Stimulated activated naive CD8-positive, alpha-beta T cell treated with anti-CD3 and anti-CD28 coated beads, Interleukin-15, Interleukin-2, amounts not matched to agents 100 U/mL and 50 U/mL, for 24 hours (primary cell): ENCODE data around the gene MYLK.

ENCODE experiments used
- ATAC-seq: fragments of 150-1000 bp; cut with Tn5 transposase; one replicate; pipeline ENCODE4 v1.10.0; 2021
- DNase-seq: peaks from one replicate; pipeline ENCODE4 v3.0.0; 2021

Gene MYLK

GRCh38 chr3:123791898-123792297 lies 92.2 kb downstream of the MYLK start:
- DNase-seq (no peak), ATAC-seq (no peak)

DNA sequence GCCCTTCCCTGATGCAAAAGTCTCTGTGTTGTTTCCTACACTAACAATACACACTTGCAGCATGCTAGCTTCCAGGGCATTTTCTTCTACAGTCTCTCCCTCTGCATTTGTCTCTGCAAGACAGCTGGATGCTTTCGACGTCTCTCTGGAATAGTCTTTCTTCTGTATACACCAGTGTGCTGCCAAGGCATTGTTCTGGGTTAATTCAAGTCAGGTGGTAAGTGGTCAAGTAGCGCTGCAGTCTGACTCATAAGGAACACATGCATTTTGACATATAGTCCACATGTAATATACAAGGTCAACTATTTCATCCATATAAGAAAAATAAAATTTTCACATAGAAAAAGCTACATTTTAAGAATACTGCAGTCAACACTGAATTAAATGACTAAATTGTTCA lies 92.7 kb downstream of the MYLK start:
- DNase-seq: no peak

DNA sequence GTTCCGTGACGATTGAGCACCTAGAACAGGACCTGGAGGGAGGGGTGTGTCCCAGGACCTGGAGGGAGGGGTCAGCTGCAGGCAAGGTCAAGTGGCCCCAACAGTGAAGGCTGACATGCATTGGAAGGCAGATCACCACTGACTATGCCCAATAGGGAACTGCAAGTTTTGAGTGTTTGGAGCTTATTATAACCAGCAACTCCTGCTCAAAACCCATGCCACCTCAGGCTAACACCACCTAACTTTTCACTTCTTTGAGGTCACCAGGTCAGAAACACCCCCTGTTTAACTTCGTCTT lies 93.1 kb downstream of the MYLK start:
- no peak for DNase-seq
- ATAC-seq: no peak

More for the DNA sequence above, 92.7 kb downstream of the MYLK start:
- no peak for ATAC-seq

DNA sequence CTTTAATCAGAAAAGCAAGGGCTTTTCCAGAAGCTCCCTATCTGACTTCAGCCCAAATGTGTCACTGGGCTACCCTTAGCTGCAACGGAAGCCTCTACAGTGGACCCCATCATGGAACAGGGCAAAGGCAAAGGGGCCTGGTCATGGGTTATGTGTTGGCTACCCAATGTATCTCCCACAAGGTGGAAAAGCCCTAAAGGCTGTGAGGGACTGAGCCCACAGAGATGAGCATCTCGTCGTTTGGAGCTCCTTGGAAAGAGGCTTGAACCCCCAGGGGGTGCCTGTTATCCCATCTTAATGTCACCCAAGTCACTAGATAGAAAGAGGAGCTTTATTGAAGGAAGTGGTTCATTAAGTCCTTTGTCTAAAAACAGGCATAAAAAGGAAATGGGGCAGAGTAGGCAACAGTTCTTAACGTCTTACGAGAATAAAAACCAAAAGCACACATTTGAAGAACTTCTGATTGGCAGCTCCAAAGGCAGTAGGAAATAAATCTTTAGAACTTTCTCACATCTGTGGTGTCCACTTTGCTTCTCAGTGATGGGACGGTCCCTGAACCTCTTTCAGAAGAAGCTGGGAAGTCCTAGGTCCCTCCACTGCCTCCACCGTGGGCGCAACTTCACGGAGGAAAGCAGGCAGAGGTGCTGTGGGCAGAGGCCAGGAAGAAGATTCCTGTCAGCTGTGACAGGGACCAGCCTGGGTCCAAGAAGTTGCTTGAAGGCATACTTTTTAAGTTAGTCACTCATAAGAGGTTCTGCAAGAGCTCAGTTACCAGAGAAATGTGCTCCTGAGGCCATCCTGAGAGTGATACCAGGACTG lies 93.7 kb downstream of the MYLK start:
- no peak for ATAC-seq
- DNase-seq: no peak

DNA sequence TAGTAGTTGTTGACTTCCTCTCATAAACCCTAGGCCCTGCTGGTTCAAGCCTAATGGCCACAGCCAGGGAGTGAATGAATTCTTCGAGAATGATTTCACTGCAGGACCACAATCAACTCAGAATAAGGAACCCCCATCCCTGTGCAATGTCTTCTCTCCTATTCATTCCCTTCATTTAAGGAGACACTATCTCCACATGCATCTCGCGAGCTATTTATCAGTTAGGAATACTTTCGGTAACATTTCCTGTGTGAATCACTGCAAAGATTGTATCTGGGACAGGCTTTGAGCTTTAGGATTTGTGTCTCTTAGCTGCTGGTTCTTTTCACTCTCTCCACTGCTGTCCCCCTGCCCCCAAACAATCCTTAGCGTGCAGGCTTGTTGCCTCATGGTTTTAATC lies 94.4 kb downstream of the MYLK start:
- no peak for ATAC-seq
- no peak for DNase-seq

DNA sequence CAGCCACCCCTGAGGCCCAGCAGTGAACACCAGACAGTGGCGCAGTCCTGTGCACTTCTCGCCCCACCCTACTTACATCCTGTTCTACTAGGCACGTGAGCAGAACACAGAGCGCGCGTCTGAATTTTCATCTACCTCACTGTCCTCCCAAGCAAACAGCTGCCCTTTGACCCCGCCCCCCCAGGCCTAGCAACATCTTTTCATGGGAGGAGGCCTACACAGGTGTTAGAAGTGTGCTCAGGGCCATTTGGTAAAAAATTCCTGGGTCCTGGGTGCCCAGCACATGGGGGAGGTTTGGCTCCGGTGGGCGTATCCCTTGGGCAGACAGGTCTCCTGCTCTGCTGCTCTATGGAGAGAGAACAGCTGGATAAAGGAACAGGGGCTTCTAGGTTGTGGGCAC lies 95.0 kb downstream of the MYLK start:
- DNase-seq: no peak
- ATAC-seq: no peak

- DNase-seq (no peak), ATAC-seq (no peak)
Measured at GRCh38 chr3:123788710-123789109, 95.4 kb downstream of the MYLK start.

DNA sequence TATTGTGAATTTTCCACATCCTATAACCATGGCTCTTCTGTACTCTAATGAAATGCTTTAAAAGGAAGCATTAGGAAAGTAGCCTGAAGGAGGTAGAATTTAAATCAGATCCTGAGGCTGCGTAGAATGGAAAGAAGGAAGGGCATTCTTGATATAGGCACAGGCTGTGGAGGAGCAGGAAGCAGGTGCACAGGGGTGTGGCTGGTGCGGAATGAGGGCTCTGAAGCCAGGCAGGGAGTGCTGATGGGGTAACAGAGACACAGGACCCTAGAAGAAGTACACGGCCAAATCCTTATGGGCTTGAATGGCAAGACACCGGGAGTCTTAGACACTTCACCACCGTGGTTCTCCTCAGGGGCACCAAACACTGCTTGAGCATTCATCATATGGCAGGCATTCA lies 97.0 kb downstream of the MYLK start:
- no peak for ATAC-seq
- no peak for DNase-seq

DNA sequence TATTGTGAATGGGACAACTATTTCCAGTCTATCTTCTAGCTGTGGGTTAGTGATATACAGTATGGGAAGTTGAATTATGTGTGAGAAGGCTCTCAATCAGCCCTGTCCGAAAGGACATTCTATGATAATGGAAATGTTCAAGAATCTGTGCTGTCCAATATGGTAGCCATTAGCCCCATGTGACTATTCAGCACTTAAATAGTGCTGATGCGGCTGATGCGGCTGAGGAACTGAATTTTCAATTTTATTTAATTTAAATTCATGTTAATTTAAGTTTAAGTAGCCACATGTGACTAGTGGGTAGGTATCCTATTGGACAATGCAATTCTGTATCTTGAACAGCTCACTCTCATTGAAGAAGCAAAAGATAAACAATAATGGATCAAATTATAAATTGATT lies 98.5 kb downstream of the MYLK start:
- no peak for ATAC-seq
- DNase-seq: no peak

DNA sequence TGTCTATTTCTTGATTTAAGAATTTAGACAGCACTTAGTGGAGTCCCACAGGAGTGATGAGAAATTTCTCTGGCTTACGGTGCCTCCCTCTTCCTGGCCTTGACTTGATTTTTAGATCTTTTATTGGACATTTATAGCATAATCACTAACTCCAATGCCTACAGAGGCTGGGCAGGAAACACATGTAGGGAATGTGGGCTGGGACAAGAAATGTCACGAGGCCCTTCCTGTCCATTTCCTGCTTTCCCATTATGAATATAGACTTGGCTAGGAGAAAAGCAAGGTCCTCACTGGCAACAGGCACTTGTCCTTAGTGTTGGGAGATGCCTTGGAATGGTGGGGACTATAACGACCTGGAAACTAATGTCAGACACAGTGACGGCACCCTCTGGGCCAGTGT lies 100.3 kb downstream of the MYLK start:
- no peak for ATAC-seq
- no peak for DNase-seq

GRCh38 chr3:123783050-123783689 lies 101.0 kb downstream of the MYLK start:
- no peak for ATAC-seq

GRCh38 chr3:123782488-123782887 lies 101.6 kb downstream of the MYLK start:
- DNase-seq: no peak
- ATAC-seq: no peak

More at GRCh38 chr3:123783050-123783689, 101.0 kb downstream of the MYLK start:
- DNase-seq: no peak

DNA sequence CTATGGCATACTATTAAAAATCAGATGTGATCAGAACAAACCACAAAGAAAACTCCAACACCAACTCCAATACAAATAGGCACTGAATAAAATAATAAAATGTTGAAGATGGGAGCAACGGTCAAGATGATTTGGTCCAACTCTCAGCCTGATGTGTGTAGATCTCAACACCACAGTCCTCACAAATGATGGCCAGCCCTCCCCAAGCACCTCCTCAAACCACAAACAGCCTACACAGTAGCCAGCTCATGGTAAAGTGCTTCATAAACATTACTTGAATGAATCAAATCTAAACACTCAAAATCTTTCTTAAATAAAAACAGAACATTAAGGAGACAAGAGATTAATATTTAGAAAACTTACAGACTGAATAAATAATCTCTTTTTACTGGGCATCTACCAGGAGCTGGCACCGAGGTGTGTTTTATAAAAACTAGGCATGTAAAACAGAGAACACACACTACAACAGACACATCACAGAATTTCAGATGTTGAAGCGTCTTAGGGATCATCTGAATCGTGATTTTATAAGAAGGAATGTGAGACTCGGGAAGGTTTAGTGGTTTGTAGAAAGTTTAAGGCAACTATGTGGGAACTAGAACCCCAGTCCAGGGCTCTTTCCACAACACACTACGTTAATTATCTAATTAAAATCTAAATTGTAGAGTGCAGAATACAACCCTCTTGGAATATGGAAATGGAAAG lies 102.4 kb downstream of the MYLK start:
- DNase-seq (no peak), ATAC-seq (no peak)

DNA sequence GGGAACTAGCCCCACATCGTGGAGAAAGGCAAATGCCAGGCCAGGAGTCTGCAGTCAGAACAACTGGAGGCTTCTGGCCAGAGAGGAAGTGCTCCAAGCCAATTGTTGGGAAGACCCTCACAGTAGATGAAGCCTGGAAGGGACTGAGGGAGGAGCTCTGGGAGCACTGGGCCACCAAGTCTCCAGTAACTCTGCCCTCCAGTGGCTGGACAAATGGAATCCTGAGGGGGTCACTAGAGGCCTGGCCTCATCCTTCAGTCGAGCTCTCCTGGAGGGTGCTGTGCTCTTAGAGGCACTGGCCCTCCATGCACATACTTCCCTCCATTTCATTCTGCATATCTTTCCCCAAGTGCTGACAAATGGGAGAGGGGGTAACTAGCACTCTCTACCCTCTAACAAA lies 103.0 kb downstream of the MYLK start:
- DNase-seq: no peak
- no peak for ATAC-seq

DNA sequence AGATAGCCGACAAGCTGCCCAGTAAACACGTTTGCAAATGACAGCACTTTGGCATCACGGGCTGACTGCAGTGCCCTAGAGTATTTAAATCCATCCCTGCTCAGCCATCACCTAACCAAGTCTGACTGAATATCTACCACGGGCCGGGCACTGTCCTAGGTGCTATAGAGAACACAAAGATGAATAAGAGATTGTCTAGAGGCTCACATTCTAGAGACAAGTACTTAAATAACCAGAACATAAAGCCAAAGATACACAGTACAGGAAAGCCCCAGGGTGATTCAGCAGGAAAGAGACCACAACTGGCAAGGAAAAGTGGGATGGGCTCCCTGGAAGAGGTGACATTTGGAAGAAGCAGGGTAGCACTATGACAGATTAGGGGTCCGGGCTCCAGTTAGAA lies 103.5 kb downstream of the MYLK start:
- DNase-seq: no peak
- no peak for ATAC-seq

DNA sequence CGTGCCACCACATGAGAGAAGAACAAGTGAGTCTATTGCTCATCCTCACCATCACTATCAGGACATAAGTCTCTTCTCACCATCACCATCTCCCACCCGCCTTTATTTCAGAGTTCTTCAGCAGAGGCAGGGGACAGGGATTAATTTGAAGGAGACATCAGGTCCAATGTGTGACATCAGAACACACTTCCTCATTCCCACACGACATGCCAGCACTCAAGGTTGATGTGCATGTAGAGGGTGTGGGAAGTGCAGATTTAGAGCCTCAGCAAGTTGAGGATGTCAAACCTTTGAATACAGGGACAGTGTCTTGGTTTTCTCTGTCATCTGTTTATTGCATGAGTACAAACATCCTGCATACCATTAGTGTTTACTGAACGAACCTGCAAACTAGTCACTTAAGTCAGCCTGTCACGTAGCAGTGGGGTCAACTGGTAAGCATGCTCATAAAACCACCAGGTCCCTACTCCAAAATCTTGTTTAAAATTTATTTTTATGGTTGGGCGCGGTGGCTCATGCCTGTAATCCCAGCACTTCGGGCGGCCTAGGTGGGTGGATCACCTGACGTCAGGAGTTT lies 104.4 kb downstream of the MYLK start:
- ATAC-seq: no peak
- no peak for DNase-seq

DNA sequence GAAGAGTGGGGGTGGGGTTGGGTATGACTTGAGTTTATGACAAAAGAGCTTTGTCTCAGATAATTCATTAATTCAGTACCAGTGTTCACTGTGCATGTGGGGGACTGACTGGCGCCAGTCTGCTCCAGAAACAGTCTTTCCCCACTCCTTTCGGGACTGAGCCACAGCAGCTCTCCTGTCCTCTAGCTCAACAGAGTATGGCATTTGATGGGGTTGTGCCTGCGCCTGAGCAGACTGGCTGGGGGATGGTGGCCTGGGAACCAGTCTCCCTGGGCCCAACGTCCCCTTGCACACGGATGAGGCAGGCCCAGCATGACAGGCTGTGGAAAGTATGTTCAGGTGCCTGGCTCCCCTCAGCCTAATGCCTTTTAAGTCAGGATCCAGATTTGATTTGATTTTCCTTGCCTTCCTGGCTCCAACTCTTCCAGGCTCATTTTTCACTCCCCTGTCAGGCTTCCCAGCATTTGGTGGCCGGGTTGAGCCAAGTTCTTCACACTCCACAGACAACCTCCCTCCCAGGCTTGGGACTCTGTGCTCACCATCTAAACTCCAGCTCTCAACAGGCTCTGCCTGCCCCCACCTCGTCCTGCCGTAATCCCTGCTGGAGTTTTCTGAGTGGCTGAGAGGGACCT lies 105.0 kb downstream of the MYLK start:
- ATAC-seq: no peak
- no peak for DNase-seq

DNA sequence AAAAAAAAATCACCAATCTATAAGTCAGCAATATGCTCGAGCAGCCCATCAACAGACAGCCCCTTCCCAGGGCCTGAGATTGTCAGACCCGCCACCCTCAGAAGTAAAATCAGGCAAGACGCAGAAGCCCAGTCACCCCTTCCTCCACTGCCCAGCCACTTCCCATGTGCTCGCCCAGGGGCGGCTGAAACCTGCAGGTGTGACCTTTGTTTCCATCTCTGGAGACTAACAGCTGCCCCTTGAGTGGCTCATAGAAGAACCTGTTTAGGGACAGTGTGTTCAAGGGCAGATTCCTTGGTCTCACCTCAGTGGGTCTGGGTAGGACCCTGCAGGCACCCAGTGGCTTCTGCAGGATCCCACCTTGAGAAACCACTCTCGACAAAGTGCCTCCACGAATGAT lies 105.6 kb downstream of the MYLK start:
- DNase-seq (no peak), ATAC-seq (no peak)

DNA sequence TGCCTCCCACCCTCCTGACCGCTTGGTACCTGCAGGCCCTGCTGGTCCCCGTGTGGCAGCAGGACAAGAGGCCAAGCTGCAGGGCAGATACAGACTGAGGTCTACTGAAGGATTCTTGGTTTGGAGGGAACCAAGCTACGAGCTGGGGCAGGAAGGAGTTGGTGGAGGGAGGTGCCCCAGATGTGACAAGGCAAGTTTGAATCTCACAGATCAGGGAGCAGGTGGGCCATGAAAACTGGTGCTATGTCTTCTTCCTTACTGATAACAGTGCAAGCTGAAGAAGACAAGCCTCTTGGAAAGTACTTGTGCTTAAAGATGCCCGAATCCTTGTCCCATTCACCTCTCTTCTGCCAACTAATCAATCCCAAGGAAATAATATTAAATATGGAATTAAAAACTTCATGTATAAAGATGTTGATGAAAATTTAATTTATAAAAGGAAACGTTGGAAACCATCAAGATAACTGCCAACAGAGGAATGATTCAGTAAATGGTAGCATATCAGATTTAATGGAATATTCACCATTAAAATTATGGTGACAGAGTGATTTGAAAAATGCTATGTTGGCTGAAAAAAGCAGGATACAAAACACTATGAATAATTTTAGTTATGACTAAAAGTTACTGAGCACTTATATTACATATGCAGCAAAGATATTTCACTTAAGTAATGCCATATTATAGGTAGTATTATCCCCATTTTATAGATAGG lies 107.9 kb downstream of the MYLK start:
- ATAC-seq (no peak), DNase-seq (no peak)

- DNase-seq (no peak), ATAC-seq (no peak)
Measured at GRCh38 chr3:123774474-123774873, 109.7 kb downstream of the MYLK start.

DNA sequence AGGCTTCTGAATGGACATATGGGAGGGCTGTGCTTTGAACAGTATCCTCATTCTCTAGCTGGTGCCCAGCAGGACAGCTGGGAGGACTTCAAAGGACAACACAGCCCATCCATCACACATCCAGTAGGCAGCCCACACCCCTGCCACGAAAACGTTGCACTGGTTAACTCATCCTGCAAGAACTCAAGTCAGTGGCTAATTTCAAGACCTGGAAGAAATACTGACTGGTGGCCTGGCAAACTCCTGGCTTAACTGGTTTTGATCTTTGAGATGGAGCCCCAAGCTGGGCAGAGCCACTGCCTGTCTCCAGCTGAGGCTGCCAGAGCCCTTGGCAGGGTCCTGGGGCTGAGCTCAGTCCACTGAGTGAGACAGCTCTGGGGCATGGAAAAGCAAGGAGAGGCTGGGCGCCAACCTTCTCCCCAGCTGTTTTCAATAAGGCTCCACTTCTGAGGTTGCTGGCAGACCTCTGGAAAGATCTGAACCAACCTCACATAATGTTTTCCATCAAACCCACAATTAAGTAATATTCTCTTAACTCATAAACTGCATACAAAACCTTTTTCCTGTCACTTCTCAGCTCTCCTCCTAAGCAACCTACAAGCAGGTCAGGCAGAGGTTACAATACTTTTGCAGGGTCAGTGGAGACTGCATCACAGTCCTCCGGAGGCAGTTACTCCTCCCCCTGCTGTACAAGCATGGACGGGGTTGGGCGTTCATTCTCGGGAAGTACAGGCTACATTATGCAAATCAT lies 110.3 kb downstream of the MYLK start:
- no peak for ATAC-seq
- no peak for DNase-seq
